Progenitor cell of endocrine pancreas (in vitro differentiated cells): Measurements from ENCODE around the gene CSAD. TPM values are rescaled to one million over a fixed set of nuclear protein-coding genes. Genes with fewer than 3 reads are reported as not detected.

Experiments used
- DNase-seq: peaks from one replicate; pipeline ENCODE4 v3.0.0; 2021; ENCODE audit warnings: low spot score; ENCODE audit not compliant: unreplicated experiment
- H3K27ac Mint-ChIP-seq: 2 replicates; pipeline ENCODE4 v1.8.0; 2021; ENCODE audit warnings: mild to moderate bottlenecking, moderate library complexity, mixed read lengths
- H3K27me3 Mint-ChIP-seq: 2 replicates; pipeline ENCODE4 v1.8.0; 2021; ENCODE audit warnings: mixed read lengths
- H3K36me3 Mint-ChIP-seq: 2 replicates; pipeline ENCODE4 v1.8.0; 2022; ENCODE audit warnings: mixed read lengths; ENCODE audit not compliant: insufficient read depth
- H3K4me1 Mint-ChIP-seq: 2 replicates; pipeline ENCODE4 v1.8.0; 2021; ENCODE audit warnings: low read depth, mixed read lengths
- H3K4me3 Mint-ChIP-seq: 2 replicates; pipeline ENCODE4 v1.8.0; 2021; ENCODE audit warnings: low read depth, mild to moderate bottlenecking, moderate library complexity, mixed read lengths
- H3K9me3 Mint-ChIP-seq: 2 replicates; pipeline ENCODE4 v1.8.0; 2021; ENCODE audit warnings: low read depth, mixed read lengths
- total RNA-seq: library from RNA; stranded (reverse); gene quantifications from 2 replicates; pipeline ENCODE4 v1.2.1, GENCODE V29; 2021
- TF ChIP-seq, protein P1 (sequence below): fragments of 200-600 bp; sonication (generic); IDR thresholded peaks from one replicate; pipeline ENCODE4 v1.5.0; 2021; ENCODE audit warnings: antibody characterized with exemption, mild to moderate bottlenecking; ENCODE audit not compliant: unreplicated experiment

Gene CSAD
- total RNA-seq, 1 donor from 2014 or later: 58.6 TPM

DNA sequence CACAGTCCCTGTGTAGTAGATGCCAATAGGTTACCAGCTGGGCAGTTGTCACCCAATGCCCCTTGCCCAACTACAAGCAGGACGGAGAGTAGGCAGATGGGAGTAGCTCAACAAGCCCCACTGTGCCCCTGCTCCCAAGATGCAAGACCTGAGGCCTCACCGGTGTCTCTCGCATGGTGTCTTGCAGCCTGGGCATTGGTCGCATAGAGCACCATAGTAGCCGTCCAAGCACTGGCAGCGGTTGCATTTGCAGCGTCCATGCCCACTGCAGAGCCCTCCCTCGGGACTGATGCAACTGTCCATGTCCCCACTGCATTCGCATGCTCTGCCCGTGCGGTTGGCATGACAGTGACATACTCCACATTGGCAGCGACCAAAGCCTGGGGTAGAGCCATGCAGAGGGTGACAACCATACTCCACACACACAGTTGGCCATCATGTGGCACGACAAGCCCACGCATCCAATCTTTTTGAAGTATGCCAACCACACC lies 11.9 kb upstream of the CSAD start:
- Mint-ChIP-seq H3K36me3 (peaks cover 4% of the 10 kb centered on the region), H3K27ac (no peak overlapping the region), H3K4me3 (no peak overlapping the region), H3K4me1 (no peaks in the 10 kb centered on the region), H3K27me3 (peaks cover 32% of the 10 kb centered on the region), H3K9me3 (no peaks in the 10 kb centered on the region)
- TF ChIP-seq, protein P1, sequence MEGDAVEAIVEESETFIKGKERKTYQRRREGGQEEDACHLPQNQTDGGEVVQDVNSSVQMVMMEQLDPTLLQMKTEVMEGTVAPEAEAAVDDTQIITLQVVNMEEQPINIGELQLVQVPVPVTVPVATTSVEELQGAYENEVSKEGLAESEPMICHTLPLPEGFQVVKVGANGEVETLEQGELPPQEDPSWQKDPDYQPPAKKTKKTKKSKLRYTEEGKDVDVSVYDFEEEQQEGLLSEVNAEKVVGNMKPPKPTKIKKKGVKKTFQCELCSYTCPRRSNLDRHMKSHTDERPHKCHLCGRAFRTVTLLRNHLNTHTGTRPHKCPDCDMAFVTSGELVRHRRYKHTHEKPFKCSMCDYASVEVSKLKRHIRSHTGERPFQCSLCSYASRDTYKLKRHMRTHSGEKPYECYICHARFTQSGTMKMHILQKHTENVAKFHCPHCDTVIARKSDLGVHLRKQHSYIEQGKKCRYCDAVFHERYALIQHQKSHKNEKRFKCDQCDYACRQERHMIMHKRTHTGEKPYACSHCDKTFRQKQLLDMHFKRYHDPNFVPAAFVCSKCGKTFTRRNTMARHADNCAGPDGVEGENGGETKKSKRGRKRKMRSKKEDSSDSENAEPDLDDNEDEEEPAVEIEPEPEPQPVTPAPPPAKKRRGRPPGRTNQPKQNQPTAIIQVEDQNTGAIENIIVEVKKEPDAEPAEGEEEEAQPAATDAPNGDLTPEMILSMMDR: no peak
- no peak for DNase-seq

DNA sequence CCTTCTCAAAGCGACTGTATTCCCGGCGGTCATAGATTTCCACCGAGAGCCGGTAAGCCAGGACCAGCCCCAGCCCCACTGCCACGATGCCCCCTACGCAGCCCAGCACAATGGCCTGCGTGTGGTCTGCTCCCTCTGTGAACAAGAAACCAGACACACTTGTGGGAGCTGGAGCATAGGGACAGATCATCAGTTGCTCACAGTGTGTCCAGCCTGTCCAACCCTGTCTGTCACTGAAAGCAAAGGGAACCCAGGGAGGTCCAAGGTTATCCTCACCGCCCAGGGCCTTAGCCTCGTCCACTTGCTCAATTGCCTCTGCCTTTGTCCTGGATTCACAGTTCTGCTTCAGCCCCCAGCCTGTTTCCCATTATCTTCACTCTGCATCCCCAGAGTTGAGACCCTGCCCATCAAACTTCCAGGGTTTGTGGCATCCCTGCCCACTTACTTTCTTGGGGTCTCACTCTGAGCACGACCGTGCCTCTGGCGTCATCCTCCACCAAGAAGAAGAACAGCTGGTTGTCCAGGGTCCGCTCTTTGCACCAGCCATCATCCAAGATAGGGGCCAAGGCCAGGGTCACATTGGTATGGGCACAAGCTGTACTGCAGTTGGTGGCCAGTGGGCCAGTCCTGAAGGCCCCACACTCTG lies 11.3 kb upstream of the CSAD start:
- H3K4me3 Mint-ChIP-seq: no peak overlapping the region
- H3K27me3 Mint-ChIP-seq: peaks cover 28% of the 10 kb centered on the region
- DNase-seq: no peak
- H3K9me3 Mint-ChIP-seq: no peaks in the 10 kb centered on the region
- H3K4me1 Mint-ChIP-seq: no peaks in the 10 kb centered on the region
- H3K27ac Mint-ChIP-seq: no peak overlapping the region
- TF ChIP-seq, protein P1: no peak
- H3K36me3 Mint-ChIP-seq: peaks cover 8% of the 10 kb centered on the region

DNA sequence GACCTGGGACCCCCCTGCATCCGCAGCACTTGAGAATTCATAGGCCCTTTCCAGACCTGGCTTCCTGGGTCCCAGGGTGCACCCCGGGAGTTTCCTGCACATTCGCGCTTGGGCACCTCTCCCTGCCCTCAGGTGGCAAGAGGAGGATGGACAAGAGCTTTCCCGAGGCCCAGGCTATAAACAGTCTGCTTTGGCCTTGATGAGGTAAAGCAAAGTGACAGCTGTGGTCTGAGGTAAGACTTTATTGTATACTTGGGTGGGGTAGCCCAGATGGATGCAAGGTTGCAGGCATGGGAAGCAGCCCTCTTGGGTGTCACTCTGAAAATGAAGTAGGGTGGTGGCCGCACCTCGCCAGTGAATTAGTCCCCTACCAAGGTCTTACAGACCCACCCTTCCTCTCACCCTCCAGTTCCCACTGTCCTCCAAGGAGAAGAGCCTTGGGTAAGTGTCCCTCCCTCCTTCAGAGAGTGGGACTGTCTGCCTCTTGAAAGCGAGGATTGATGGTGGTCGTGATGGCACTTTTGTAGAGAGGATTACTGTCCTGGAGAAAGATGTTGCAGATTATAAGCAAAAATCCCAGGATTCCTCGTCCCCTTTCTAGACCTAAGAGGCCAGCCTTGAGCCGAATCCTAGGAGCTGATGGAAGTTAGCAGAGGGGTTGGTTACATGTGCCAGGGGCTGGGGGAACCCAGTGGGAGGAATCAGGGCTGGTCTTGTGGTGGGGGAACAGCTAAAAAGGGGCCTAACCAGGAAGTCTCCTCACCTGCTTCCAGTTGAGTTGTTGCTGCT lies 10.6 kb upstream of the CSAD start:
- Mint-ChIP-seq H3K4me1 (no peaks in the 10 kb centered on the region), H3K27ac (no peak overlapping the region), H3K36me3 (peaks cover 12% of the 10 kb centered on the region), H3K4me3 (no peak overlapping the region), H3K9me3 (no peaks in the 10 kb centered on the region), H3K27me3 (peaks cover 23% of the 10 kb centered on the region)
- DNase-seq: no peak
- TF ChIP-seq, protein P1: no peak

DNA sequence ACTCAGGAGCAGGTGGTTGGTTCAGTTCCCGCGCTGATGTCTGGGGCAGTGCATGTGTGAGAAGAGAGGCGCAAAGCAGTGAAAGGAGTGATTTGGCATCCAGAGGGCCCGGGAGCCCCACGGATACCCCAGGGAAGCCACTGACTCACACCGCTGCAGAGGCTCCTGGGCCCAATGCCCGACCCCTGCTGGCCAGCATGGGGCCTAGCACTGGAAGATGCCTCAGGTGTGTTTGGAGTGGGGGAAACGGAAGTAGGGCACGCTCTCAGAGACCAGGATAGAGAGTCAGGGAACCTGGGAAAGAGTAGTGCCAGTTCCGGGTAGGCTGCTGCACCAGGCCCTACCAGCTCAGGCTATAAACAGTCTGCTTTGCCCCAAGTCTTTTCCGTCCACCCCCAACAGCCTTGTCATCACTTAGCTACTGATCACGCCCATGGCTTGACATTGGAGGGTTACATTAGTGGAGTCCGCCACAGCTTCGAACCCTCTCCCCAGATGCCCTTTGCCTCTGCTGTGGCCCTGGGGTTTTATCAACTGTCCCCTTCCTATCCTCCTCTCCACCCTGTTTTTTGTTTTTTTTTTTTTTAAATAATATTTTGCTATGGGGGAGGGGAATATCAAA lies 9.5 kb upstream of the CSAD start:
- DNase-seq: peak; percentile 51
- Mint-ChIP-seq H3K27me3 (peaks cover 12% of the 10 kb centered on the region), H3K9me3 (no peaks in the 10 kb centered on the region), H3K4me1 (no peaks in the 10 kb centered on the region), H3K4me3 (no peak overlapping the region), H3K27ac (peak overlapping the region; percentile 66), H3K36me3 (peaks cover 19% of the 10 kb centered on the region)
- TF ChIP-seq, protein P1: peak; percentile 88

DNA sequence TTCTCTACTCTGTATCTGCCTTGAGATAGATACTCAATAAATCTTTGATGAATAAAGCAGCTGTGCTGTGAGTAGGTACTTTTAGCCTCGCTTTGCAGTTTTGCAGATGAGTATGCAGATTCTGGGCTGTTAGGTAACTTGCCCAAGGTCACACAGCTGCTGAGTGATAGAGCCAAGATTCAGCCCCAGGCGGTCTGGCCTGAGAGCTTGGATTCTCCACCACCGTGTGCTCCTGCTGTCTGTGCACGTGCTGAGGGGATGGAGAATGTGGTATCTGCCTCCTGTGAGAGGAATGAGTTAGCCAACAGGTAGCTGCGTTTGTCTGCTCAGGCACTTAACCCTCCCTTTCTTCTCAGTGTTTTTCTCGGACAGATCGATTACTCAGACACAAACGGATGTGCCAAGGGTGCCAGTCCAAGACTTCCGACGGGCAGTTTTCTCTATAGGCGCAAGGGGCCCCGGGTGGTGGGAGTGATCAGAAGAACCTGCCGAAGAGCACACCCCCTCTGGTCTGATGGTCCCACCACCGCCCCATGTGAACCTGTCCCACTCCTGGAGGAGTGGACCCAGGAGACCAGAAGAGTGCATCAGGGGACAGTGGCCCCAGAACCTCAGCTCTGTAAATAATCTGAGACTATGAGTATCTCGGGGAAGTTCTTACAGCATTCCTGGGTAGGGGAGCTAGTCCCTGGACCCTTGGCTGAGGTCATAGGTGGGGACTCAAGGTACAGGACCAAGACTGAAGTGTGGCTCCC lies 6.6 kb upstream of the CSAD start:
- Mint-ChIP-seq H3K36me3 (peaks cover 27% of the 10 kb centered on the region), H3K27ac (no peak overlapping the region), H3K27me3 (no peaks in the 10 kb centered on the region), H3K9me3 (no peaks in the 10 kb centered on the region), H3K4me3 (no peak overlapping the region), H3K4me1 (peaks cover 11% of the 10 kb centered on the region)
- TF ChIP-seq, protein P1: no peak
- no peak for DNase-seq
